ACHN (cell line): ENCODE data around the gene STK24.

Source experiments
- DNase-seq: peaks from one replicate; pipeline ENCODE4 v3.0.0-alpha.2; 2015
- in situ Hi-C: cut with HindIII; loops from 2 replicates; pipeline ENCODE4 v1.10.0; 2017; ENCODE audit warnings: low sequenced_read_pairs, low pct_ligation_motif_present, low pct_unique_long_range_greater_than_20kb

STK24 gene

GRCh38 chr13:98438246-98439125, 138.4 kb downstream of the STK24 start:
- in situ Hi-C loops, result loop anchor here (25.0 kb wide), 1 partner anchor 426 kb away; no protein-coding TSS in a partner anchor
- DNase-seq, result no peak

GRCh38 chr13:98436233-98436910, 140.5 kb downstream of the STK24 start:
- DNase-seq, result no peak
- in situ Hi-C loops, result loop anchor here (25.0 kb wide), 1 partner anchor 424 kb away; no protein-coding TSS in a partner anchor

GRCh38 chr13:98435376-98435775, 141.5 kb downstream of the STK24 start:
- in situ Hi-C loops, result loop anchor here (25.0 kb wide), 1 partner anchor 423 kb away; no protein-coding TSS in a partner anchor

GRCh38 chr13:98434060-98434459, 142.8 kb downstream of the STK24 start:
- DNase-seq, result no peak
- in situ Hi-C loops, result loop anchor here (25.0 kb wide), 1 partner anchor 422 kb away; no protein-coding TSS in a partner anchor

More at GRCh38 chr13:98435376-98435775, 141.5 kb downstream of the STK24 start:
- DNase-seq, result no peak

GRCh38 chr13:98433654-98434053, 143.3 kb downstream of the STK24 start:
- in situ Hi-C loops, result loop anchor here (25.0 kb wide), 1 partner anchor 421 kb away; no protein-coding TSS in a partner anchor
- no peak for DNase-seq

GRCh38 chr13:98432638-98433037, 144.3 kb downstream of the STK24 start:
- in situ Hi-C loops, result loop anchor here (25.0 kb wide), 1 partner anchor 420 kb away; no protein-coding TSS in a partner anchor

GRCh38 chr13:98429977-98430736, 146.8 kb downstream of the STK24 start:
- in situ Hi-C loops, result loop anchor here (25.0 kb wide), 1 partner anchor 418 kb away; no protein-coding TSS in a partner anchor
- DNase-seq, result no peak

More at GRCh38 chr13:98432638-98433037, 144.3 kb downstream of the STK24 start:
- no peak for DNase-seq

- DNase-seq, result no peak
- in situ Hi-C loops, result loop anchor here (25.0 kb wide), 1 partner anchor 417 kb away; no protein-coding TSS in a partner anchor
Observed at GRCh38 chr13:98429531-98429930, 147.4 kb downstream of the STK24 start.

GRCh38 chr13:98429081-98429480, 147.8 kb downstream of the STK24 start:
- no peak for DNase-seq
- in situ Hi-C loops, result loop anchor here (25.0 kb wide), 1 partner anchor 417 kb away; no protein-coding TSS in a partner anchor

- no peak for DNase-seq
- in situ Hi-C loops, result loop anchor here (25.0 kb wide), 1 partner anchor 416 kb away; no protein-coding TSS in a partner anchor
Observed at GRCh38 chr13:98428256-98428966, 148.5 kb downstream of the STK24 start.

GRCh38 chr13:98427331-98427995, 149.4 kb downstream of the STK24 start:
- in situ Hi-C loops, result loop anchor here (25.0 kb wide), 1 partner anchor 415 kb away; no protein-coding TSS in a partner anchor
- DNase-seq, result no peak

GRCh38 chr13:98423417-98423816, 153.5 kb downstream of the STK24 start:
- DNase-seq, result no peak
- in situ Hi-C loops, result no loop called here

- in situ Hi-C loops, result no loop called here
- DNase-seq, result no peak
Observed at GRCh38 chr13:98422046-98422445, 154.9 kb downstream of the STK24 start.

GRCh38 chr13:98420554-98421175, 156.2 kb downstream of the STK24 start:
- in situ Hi-C loops, result no loop called here
- DNase-seq, result no peak

GRCh38 chr13:98419786-98420553, 156.9 kb downstream of the STK24 start:
- DNase-seq, result no peak
- in situ Hi-C loops, result no loop called here

GRCh38 chr13:98416408-98416807, 160.5 kb downstream of the STK24 start:
- in situ Hi-C loops, result no loop called here
- no peak for DNase-seq
